ENCODE results near the gene IL12RB1.

GRCh38 chr19:18130523-18131242, 43.9 kb upstream of the IL12RB1 start:
- TF ChIP-seq CTCF (IDR thresholded peaks at IDR 0.05) (no peak), POLR2A (IDR thresholded peaks at IDR 0.05) (no peak)

Measured in heart left ventricle (tissue), 13 donors.